GM12875 (cell line): ENCODE data around the gene NEK11.

ENCODE experiments used
- H3K4me3 ChIP-seq: one replicate; pipeline ENCODE4 v1.5.1; 2011; ENCODE audit warnings: low read depth, low read length, control low read depth
- TF ChIP-seq, protein P1 (sequence below): IDR thresholded peaks from 2 replicates; pipeline ENCODE4 v1.5.1; 2011; ENCODE audit warnings: low read depth, mild to moderate bottlenecking, control low read depth, inconsistent platforms, low read length, moderate library complexity, borderline replicate concordance; ENCODE audit not compliant: insufficient read depth

Gene NEK11

DNA sequence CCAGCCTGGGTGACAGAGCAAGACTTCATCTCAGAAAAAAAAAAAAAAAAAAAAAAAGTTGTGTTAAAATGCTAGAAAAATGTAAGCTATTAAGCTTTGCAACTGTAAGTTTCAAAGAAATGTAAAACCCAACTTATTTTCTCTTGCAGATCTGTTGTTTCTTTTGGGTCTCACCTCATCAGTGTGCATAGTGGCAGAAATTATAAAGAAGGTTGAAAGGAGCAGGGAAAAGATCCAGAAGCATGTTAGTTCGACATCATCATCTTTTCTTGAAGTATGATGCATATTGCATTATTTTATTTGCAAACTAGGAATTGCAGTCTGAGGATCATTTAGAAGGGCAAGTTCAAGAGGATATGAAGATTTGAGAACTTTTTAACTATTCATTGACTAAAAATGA is 25.6 kb upstream of the NEK11 start:
- TF ChIP-seq, protein P1, sequence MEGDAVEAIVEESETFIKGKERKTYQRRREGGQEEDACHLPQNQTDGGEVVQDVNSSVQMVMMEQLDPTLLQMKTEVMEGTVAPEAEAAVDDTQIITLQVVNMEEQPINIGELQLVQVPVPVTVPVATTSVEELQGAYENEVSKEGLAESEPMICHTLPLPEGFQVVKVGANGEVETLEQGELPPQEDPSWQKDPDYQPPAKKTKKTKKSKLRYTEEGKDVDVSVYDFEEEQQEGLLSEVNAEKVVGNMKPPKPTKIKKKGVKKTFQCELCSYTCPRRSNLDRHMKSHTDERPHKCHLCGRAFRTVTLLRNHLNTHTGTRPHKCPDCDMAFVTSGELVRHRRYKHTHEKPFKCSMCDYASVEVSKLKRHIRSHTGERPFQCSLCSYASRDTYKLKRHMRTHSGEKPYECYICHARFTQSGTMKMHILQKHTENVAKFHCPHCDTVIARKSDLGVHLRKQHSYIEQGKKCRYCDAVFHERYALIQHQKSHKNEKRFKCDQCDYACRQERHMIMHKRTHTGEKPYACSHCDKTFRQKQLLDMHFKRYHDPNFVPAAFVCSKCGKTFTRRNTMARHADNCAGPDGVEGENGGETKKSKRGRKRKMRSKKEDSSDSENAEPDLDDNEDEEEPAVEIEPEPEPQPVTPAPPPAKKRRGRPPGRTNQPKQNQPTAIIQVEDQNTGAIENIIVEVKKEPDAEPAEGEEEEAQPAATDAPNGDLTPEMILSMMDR = no peak
- H3K4me3 ChIP-seq = no peak overlapping the region

DNA sequence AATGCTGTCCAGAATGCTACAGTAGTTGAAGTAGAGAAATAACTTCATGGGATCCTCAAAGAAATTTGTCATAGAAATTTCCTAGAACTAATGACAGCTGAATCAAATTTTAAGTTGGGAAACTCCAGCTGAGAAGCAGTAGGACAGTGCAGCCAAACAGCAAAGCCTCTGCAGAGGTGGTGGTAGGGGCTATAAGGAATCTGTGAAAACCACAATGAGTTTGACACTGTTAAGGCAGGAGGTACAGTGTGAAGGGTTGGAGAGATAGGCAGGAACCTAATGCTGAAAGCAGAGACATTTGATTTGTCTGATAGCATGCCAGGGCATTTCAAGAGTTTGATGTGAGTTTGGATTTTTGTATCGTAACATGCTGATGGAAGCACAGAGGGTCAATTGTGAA is 22.1 kb upstream of the NEK11 start:
- TF ChIP-seq, protein P1 = no peak
- no peak overlapping the region for H3K4me3 ChIP-seq

DNA sequence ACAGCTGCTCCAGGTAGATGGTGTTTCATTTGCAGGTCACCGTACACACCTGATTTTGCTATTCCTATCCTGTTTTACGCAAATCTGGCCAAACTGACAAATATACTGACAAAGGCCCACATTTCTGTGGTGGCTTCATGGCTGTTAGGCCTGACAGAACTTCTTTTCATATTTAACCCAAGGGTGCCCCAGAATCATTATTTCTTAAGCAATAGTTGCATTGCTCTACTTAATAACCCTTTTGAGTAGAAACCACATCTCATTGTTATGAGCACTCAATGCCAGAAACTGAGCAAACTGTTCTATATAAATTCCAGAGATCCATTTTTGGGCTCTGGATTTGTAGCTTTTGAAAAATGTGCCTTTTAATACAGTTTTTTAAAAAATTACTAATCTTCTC is 19.4 kb upstream of the NEK11 start:
- no peak overlapping the region for H3K4me3 ChIP-seq
- TF ChIP-seq, protein P1 = no peak

DNA sequence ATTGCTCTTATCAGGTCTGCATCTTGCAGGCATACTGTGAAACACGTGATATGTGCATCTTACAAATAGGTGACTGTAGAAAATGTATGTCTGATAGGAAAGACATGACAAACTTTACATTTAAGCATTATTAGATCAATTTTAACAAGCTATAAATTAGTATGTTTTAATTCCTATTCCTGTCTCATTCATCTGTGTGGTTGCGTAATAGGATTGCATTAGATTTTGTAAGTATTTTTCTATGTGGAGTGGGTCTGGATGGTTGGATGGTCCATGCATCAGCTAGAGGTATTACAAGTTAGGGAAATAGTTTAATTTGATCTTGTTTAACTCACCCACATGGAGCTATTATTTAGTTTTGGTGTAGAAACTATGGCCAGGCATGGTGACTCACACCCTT is 18.9 kb upstream of the NEK11 start:
- TF ChIP-seq, protein P1 = no peak
- no peak overlapping the region for H3K4me3 ChIP-seq

DNA sequence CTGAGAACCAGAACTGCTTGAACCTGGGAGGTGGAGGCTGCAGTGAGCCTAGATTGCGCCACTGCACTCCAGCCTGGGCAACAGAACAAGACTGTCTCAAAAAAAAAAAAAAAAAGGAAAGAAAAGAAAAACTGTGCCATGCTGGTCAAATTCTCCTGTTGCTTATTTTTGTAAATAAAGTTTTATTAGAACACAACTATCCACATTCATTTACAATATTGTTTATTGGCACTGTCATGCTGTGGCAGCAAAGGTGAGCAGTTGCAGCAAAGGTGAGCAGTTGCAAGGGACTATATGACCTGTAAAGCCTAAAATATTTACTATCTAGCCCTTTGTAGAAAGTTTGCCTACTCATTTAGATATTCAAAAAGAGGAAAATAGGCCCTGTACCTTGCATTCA is 18.4 kb upstream of the NEK11 start:
- H3K4me3 ChIP-seq = no peak overlapping the region
- TF ChIP-seq, protein P1 = no peak

DNA sequence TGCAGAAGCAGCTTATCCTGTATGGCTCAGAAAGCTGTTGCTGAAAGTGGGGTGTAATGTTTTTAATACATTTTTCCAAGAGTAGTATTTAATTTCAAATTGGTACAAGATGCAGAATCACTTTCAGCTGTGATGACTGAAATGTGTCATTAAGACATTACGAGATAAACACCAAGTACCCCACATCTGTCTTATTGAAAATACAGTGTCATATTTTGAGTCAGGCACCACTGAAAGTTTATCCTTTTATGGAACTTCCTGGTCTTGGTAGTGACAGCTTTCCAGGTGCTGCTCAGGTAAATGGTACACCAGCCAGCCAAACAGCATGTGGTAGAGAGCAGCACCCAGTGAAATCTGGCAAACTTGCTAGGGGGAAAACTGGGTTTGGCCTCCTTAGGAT is 17.0 kb upstream of the NEK11 start:
- H3K4me3 ChIP-seq = no peak overlapping the region

DNA sequence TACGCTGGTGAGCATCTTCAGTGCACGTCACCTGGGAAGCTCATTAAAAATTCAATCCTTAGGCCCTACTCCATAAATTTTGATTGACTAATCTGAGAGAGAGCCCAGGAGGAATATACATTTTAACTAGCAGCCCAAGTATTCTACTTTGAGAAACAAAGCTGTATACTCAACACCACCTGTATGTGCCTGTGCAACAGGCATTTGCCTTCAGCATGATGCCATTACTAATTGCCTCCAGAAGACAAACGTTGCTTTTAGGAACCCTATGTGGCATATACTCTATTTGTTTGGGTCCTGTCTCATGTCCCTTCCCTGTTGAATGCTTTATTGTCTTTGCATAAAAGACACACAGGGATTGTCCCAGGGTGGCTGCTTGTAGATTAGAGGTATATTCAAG is 7.7 kb upstream of the NEK11 start:
- H3K4me3 ChIP-seq = no peak overlapping the region
- TF ChIP-seq, protein P1 = no peak

More for the DNA sequence above, 17.0 kb upstream of the NEK11 start:
- TF ChIP-seq, protein P1 = no peak
